GM12874 (cell line): Measurements from ENCODE around the gene PEX3.

Source experiments
- CTCF ChIP-seq: IDR thresholded peaks from 2 replicates; pipeline ENCODE4 v1.5.1; 2011; ENCODE audit warnings: low read depth, mild to moderate bottlenecking, control low read depth, low read length, moderate library complexity; ENCODE audit not compliant: insufficient read depth

Gene PEX3

GRCh38 chr6:143517447-143517773 is 66.8 kb downstream of the PEX3 start:
- no peak for TF ChIP-seq CTCF

- TF ChIP-seq CTCF = no peak
These were observed 71.5 kb downstream of the PEX3 start for GRCh38 chr6:143522039-143522600.

- TF ChIP-seq CTCF = no peak
These were observed 74.8 kb downstream of the PEX3 start for GRCh38 chr6:143525356-143525755.

GRCh38 chr6:143527677-143528076 is 77.1 kb downstream of the PEX3 start:
- no peak for TF ChIP-seq CTCF

GRCh38 chr6:143528164-143528811 is 77.7 kb downstream of the PEX3 start:
- no peak for TF ChIP-seq CTCF

GRCh38 chr6:143529095-143529494 is 78.5 kb downstream of the PEX3 start:
- 0 out of 2 replicates have a peak, but pooled peaks have one; percentile 9 for TF ChIP-seq CTCF

- TF ChIP-seq CTCF = no peak
These were observed 81.3 kb downstream of the PEX3 start for GRCh38 chr6:143531720-143532499.
